Measurements from ENCODE around the gene IQGAP2. TPM values are rescaled to one million over a fixed set of nuclear protein-coding genes. Genes with fewer than 3 reads are reported as not detected.

Gene IQGAP2
- total and polyA plus RNA-seq, 3 donors from 2014 or later: 33.5 to 78.6 (median 60.2) TPM

GRCh38 chr5:76438025-76438424 lies 34.9 kb downstream of the IQGAP2 start:
- no peak for DNase-seq
- Histone ChIP-seq H3K27me3 (no peaks in the 10 kb centered on the region), H3K4me3 (no peak overlapping the region), H3K27ac (no peak overlapping the region), H3K9me3 (no peaks in the 10 kb centered on the region), H3K36me3 (ENCODE audit: low read depth, missing control alignments) (no peaks in the 10 kb centered on the region), H3K4me1 (no peaks in the 10 kb centered on the region)
- WGBS, 2 donors: 80 to 86% methylated on average over 1 of the region's 1 CpG
- TF ChIP-seq, protein P1, sequence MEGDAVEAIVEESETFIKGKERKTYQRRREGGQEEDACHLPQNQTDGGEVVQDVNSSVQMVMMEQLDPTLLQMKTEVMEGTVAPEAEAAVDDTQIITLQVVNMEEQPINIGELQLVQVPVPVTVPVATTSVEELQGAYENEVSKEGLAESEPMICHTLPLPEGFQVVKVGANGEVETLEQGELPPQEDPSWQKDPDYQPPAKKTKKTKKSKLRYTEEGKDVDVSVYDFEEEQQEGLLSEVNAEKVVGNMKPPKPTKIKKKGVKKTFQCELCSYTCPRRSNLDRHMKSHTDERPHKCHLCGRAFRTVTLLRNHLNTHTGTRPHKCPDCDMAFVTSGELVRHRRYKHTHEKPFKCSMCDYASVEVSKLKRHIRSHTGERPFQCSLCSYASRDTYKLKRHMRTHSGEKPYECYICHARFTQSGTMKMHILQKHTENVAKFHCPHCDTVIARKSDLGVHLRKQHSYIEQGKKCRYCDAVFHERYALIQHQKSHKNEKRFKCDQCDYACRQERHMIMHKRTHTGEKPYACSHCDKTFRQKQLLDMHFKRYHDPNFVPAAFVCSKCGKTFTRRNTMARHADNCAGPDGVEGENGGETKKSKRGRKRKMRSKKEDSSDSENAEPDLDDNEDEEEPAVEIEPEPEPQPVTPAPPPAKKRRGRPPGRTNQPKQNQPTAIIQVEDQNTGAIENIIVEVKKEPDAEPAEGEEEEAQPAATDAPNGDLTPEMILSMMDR (IDR thresholded peaks at IDR 0.05): no peak
- TF ChIP-seq POLR2A (IDR thresholded peaks at IDR 0.05): no peak
- intact Hi-C loops (cut with DNase I; ENCODE audit: low total_unique reads): no loop called here

GRCh38 chr5:76439201-76439600 lies 36.1 kb downstream of the IQGAP2 start:
- Histone ChIP-seq H3K27me3 (no peaks in the 10 kb centered on the region), H3K4me3 (no peak overlapping the region), H3K27ac (no peak overlapping the region), H3K9me3 (no peaks in the 10 kb centered on the region), H3K36me3 (ENCODE audit: low read depth, missing control alignments) (no peaks in the 10 kb centered on the region), H3K4me1 (no peaks in the 10 kb centered on the region)
- 95 to 96% methylated on average over 1 of the region's 1 CpG for WGBS, 2 donors
- intact Hi-C loops (cut with DNase I; ENCODE audit: low total_unique reads): no loop called here
- no peak for DNase-seq
- TF ChIP-seq POLR2A (IDR thresholded peaks at IDR 0.05): no peak
- TF ChIP-seq, protein P1 (IDR thresholded peaks at IDR 0.05): no peak

DNA sequence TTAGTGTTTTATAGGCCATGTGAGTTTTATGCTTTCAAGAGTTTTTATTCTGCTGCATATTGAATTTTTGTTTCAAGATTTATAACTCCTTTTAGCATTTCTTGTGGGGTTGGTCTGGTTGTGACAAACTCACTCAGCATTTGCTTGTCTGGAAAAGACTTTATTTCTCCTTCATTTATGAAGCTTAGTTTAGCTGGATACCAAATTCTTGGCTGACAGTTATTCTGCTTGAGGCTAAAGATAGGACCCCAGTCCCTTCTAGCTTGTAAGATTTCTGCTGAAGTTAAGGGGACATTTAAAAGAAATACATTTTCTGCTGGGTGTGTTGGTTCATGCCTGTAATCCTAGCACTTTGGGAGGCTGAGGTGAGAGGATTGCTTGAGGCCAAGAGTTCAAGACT lies 36.8 kb downstream of the IQGAP2 start:
- Histone ChIP-seq H3K4me1 (no peaks in the 10 kb centered on the region), H3K4me3 (no peak overlapping the region), H3K27ac (no peak overlapping the region), H3K27me3 (no peaks in the 10 kb centered on the region), H3K36me3 (ENCODE audit: low read depth, missing control alignments) (no peaks in the 10 kb centered on the region), H3K9me3 (no peaks in the 10 kb centered on the region)
- no peak for DNase-seq
- intact Hi-C loops (cut with DNase I; ENCODE audit: low total_unique reads): no loop called here
- TF ChIP-seq, protein P1 (IDR thresholded peaks at IDR 0.05): no peak
- TF ChIP-seq POLR2A (IDR thresholded peaks at IDR 0.05): no peak

GRCh38 chr5:76441101-76441500 lies 38.0 kb downstream of the IQGAP2 start:
- no peak for DNase-seq
- no peaks in the 10 kb centered on the region for H3K9me3 ChIP-seq
- intact Hi-C loops (cut with DNase I; ENCODE audit: low total_unique reads): no loop called here
- TF ChIP-seq, protein P1 (IDR thresholded peaks at IDR 0.05): no peak
- no peak for TF ChIP-seq POLR2A (IDR thresholded peaks at IDR 0.05)
- H3K27ac ChIP-seq: no peak overlapping the region
- H3K27me3 ChIP-seq: no peaks in the 10 kb centered on the region
- no peaks in the 10 kb centered on the region for H3K4me1 ChIP-seq
- H3K4me3 ChIP-seq: no peak overlapping the region
- H3K36me3 ChIP-seq (ENCODE audit: low read depth, missing control alignments): no peaks in the 10 kb centered on the region
- 83 to 84% methylated on average over 6 of the region's 6 CpGs for WGBS, 2 donors

DNA sequence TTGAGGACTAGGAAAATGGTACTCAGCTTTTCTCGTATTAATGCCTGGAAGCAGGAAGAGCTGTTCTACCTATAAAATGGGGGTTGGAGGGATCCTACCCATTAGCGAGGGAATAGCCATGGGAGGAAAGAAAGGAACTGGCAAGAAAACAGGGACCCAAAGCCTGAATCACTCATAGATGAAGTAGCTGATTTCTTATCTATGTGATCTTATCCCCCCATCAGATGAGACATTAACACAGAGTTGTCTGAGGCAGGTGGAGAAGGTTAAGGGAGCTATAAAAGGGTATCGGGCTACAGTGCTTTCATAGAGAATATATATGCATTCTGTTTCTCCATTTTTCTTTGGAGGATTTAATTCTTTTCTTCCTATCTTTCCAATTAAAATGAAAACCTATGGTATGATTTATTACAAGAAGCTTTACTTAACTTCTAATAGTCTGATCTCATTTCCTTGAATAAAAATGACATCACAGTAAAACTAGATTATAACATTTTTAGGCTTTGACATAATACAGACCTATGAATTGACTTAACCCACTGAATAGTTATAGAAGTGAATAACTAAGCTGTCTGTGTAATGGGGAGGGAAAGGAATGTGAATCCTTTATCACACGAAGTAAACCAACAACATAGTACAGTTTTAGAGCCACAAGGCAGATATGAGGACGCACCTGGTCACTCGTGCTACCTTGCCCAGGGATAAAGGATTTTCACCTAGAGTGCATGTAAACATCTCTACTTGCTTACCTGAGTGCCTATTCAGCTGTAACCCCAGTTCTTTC lies 39.0 kb downstream of the IQGAP2 start:
- WGBS, 2 donors: 83 to 84% methylated on average over 6 of the region's 6 CpGs
- Histone ChIP-seq H3K9me3 (no peaks in the 10 kb centered on the region), H3K4me3 (no peak overlapping the region), H3K4me1 (no peaks in the 10 kb centered on the region), H3K27me3 (no peaks in the 10 kb centered on the region), H3K27ac (no peak overlapping the region), H3K36me3 (ENCODE audit: low read depth, missing control alignments) (no peaks in the 10 kb centered on the region)
- no peak for DNase-seq
- TF ChIP-seq, protein P1 (IDR thresholded peaks at IDR 0.05): no peak
- TF ChIP-seq POLR2A (IDR thresholded peaks at IDR 0.05): no peak
- intact Hi-C loops (cut with DNase I; ENCODE audit: low total_unique reads): no loop called here

Data from testis (tissue), 3 donors.